Osteoblast (primary cell): ENCODE measurements around the gene AFF3. TPM values are rescaled to one million over a fixed set of nuclear protein-coding genes. Genes with fewer than 3 reads are reported as not detected.

Experiments
- DNase-seq: peaks from one replicate; pipeline ENCODE4 v3.0.0; 2011; ENCODE audit warnings: low spot score, mixed read lengths; ENCODE audit not compliant: insufficient read length; ENCODE audit errors: missing footprints
- H2AFZ ChIP-seq: 2 replicates; pipeline ENCODE4 v1.6.0; 2011; ENCODE audit warnings: mild to moderate bottlenecking, low read length
- H3K27ac ChIP-seq: 2 replicates; pipeline ENCODE4 v1.5.1; 2011; ENCODE audit warnings: mild to moderate bottlenecking, low read depth, low read length, moderate library complexity
- H3K27me3 ChIP-seq: 2 replicates; pipeline ENCODE4 v1.6.0; 2012; ENCODE audit warnings: mild to moderate bottlenecking, control low read depth, inconsistent platforms, low read length, moderate library complexity; ENCODE audit not compliant: insufficient read depth
- H3K36me3 ChIP-seq: 2 replicates; pipeline ENCODE4 v1.5.1; 2011; ENCODE audit warnings: mild to moderate bottlenecking, low read length, control low read depth, moderate library complexity; ENCODE audit not compliant: insufficient read depth
- H3K4me1 ChIP-seq: 2 replicates; pipeline ENCODE4 v1.5.1; 2011; ENCODE audit warnings: mild to moderate bottlenecking, low read length, control low read depth, moderate library complexity; ENCODE audit not compliant: insufficient read depth
- H3K4me2 ChIP-seq: 2 replicates; pipeline ENCODE4 v1.6.0; 2011; ENCODE audit warnings: mild to moderate bottlenecking, low read length; ENCODE audit not compliant: insufficient read depth
- H3K4me3 ChIP-seq: fragments of 200-600 bp; sonication (generic); 3 replicates; pipeline ENCODE4 v1.5.1; 2012; ENCODE audit warnings: mild to moderate bottlenecking, low read length, inconsistent platforms; ENCODE audit not compliant: insufficient read depth
- H3K79me2 ChIP-seq: 2 replicates; pipeline ENCODE4 v1.6.0; 2012; ENCODE audit warnings: mild to moderate bottlenecking, low read length, control low read depth, inconsistent platforms; ENCODE audit not compliant: insufficient read depth
- H3K9me3 ChIP-seq: 2 replicates; pipeline ENCODE4 v1.5.1; 2011; ENCODE audit warnings: low read depth, low read length, control low read depth
- H4K20me1 ChIP-seq: 2 replicates; pipeline ENCODE4 v1.6.0; 2012; ENCODE audit warnings: mild to moderate bottlenecking, low read length, control low read depth; ENCODE audit not compliant: insufficient read depth
- total RNA-seq: library from RNA; depleted of rRNA; stranded (reverse); fragments of >200 nt; gene quantifications from 2 replicates; pipeline ENCODE4 v1.2.3, GENCODE V29; 2012
- TF ChIP-seq, protein P1 (sequence below): IDR thresholded peaks from 2 replicates; pipeline ENCODE4 v1.5.1; 2011; ENCODE audit warnings: mild to moderate bottlenecking, low read depth, low read length, moderate library complexity; ENCODE audit errors: extremely low read depth

AFF3 gene
- total RNA-seq, 1 donor: 4.3 TPM

DNA sequence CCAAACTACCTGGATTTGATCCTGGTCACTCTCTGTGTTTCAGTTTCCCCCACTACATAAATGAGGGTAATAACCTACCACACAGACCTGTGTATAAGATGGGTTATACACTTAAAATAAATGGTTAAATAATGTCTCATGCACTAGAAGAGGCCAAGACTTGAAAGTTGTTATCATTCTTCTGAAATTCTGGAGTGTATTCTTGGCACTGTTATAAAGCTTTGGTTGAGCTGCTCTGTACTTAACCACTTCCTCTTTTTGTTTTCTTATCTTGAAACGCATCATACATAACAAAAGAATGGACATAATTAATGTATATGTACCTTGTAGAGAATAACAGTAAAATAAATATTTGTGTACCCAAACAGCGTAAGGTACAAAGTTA lies 281.0 kb downstream of the AFF3 start:
- DNase-seq: peak; percentile 41
- H3K27ac ChIP-seq: no peak overlapping the region

DNA sequence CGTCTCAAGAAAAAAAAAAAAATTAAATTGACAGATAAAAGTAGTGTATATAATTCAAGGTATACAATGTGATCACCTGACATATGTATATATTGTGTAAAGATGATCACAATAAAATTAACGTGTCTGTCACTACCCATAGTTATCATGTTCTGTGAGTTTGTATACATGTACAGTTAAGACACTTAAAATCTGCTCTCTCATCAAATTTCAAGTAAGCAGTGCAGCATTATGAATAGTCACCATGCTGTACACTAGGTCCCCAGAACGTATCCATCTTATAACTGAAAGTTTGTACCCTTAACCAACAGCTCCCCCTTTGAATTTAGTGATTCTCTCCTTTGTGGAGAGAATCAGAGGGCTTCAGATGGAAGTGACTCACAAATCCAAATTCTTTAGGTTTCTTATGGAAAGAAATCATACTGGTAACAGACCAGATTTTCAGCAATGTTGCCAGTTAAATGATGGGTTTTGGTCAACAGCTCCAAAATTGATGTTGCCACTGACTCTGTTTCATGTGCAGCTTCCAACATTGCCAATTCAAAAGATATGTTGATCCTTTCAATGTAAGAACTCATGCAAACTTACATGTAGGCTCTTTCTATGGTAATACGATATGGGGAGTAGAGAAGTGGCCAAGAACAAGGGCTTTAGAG lies 281.5 kb downstream of the AFF3 start:
- TF ChIP-seq, protein P1, sequence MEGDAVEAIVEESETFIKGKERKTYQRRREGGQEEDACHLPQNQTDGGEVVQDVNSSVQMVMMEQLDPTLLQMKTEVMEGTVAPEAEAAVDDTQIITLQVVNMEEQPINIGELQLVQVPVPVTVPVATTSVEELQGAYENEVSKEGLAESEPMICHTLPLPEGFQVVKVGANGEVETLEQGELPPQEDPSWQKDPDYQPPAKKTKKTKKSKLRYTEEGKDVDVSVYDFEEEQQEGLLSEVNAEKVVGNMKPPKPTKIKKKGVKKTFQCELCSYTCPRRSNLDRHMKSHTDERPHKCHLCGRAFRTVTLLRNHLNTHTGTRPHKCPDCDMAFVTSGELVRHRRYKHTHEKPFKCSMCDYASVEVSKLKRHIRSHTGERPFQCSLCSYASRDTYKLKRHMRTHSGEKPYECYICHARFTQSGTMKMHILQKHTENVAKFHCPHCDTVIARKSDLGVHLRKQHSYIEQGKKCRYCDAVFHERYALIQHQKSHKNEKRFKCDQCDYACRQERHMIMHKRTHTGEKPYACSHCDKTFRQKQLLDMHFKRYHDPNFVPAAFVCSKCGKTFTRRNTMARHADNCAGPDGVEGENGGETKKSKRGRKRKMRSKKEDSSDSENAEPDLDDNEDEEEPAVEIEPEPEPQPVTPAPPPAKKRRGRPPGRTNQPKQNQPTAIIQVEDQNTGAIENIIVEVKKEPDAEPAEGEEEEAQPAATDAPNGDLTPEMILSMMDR: no peak
- Histone ChIP-seq H3K4me1 (peaks cover 65% of the 10 kb centered on the region), H3K9me3 (no peaks in the 10 kb centered on the region), H3K27me3 (no peaks in the 10 kb centered on the region), H2AFZ (no peak overlapping the region), H4K20me1 (no peaks in the 10 kb centered on the region), H3K27ac (no peak overlapping the region), H3K79me2 (no peaks in the 10 kb centered on the region), H3K4me2 (peak overlapping the region; percentile 12), H3K4me3 (no peak overlapping the region), H3K36me3 (no peaks in the 10 kb centered on the region)
- no peak for DNase-seq

More for the DNA sequence above, 281.0 kb downstream of the AFF3 start:
- Histone ChIP-seq H3K79me2 (no peaks in the 10 kb centered on the region), H3K9me3 (no peaks in the 10 kb centered on the region), H3K36me3 (no peaks in the 10 kb centered on the region), H3K4me2 (peak overlapping the region; percentile 12), H2AFZ (no peak overlapping the region), H3K4me3 (no peak overlapping the region), H3K27me3 (no peaks in the 10 kb centered on the region), H3K4me1 (peaks cover 71% of the 10 kb centered on the region), H4K20me1 (no peaks in the 10 kb centered on the region)
- TF ChIP-seq, protein P1: no peak

DNA sequence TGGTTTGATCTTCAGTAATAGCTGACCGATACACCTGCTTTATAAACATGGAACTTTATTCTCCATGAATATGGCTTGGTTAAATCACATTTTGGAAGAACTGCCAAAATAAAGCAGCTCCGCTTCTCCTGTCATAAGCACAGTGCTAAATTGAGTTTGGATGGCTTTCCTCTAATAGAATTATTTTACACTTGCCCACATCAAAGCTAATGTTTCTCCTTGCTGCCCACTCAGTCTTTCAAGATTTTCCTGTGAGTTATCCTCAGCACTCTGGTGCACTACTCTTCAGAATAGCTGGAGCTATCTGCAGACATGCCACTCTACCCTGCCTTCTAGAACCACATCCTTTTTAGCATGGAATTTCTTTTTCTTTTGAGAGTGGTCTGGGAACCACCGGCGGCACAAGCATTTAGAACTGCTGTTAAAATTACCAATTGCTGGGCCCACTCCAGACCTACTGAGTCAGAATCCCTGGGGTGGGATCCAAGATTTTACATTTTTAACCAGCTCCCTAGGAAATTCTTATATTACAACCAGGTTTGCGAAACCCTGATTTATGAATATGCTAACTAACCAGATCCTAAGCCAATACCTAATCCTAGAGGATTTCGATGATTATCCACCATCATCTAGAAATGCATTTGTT lies 283.3 kb downstream of the AFF3 start:
- no peak for DNase-seq
- H3K36me3 ChIP-seq: no peaks in the 10 kb centered on the region
- H3K4me3 ChIP-seq: no peak overlapping the region
- H2AFZ ChIP-seq: no peak overlapping the region
- TF ChIP-seq, protein P1: no peak
- no peaks in the 10 kb centered on the region for H3K9me3 ChIP-seq
- H3K4me1 ChIP-seq: peaks cover 49% of the 10 kb centered on the region
- H3K27me3 ChIP-seq: no peaks in the 10 kb centered on the region
- H3K4me2 ChIP-seq: peak overlapping the region; percentile 30
- no peaks in the 10 kb centered on the region for H4K20me1 ChIP-seq
- no peak overlapping the region for H3K27ac ChIP-seq
- H3K79me2 ChIP-seq: no peaks in the 10 kb centered on the region

DNA sequence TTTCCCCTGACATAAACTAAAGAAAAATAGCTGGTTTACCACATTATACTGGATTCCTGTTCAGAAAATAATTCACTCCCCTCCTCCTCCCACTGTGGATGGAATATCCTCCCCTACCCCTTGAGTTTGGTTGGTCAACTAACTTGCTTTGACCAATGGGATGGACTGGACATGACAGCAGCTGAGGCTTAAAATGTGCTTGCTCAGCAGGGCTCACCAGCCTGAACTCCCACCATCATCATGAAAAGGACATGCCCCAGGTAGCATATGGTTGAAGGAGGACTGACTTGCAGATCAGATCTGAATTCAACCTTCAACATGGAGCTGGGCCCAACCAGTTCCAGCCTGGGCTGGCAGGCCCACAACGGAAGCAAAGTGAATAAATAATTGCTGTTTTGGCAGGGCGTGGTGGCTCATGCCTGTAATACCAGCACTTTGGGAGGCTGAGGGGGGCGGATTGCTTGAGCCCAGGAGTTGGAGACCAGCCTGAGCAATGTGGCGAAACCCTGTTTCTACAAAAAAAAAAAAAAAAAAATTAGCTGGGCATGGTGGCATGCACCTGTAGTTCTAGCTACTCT lies 284.4 kb downstream of the AFF3 start:
- no peaks in the 10 kb centered on the region for H4K20me1 ChIP-seq
- no peak for DNase-seq
- H3K27ac ChIP-seq: no peak overlapping the region

More for the DNA sequence above, 284.4 kb downstream of the AFF3 start:
- H2AFZ ChIP-seq: no peak overlapping the region
- no peak overlapping the region for H3K4me3 ChIP-seq
- H3K9me3 ChIP-seq: no peaks in the 10 kb centered on the region
- TF ChIP-seq, protein P1: no peak
- H3K79me2 ChIP-seq: no peaks in the 10 kb centered on the region
- H3K27me3 ChIP-seq: no peaks in the 10 kb centered on the region
- no peak overlapping the region for H3K4me2 ChIP-seq
- H3K4me1 ChIP-seq: peaks cover 38% of the 10 kb centered on the region
- H3K36me3 ChIP-seq: no peaks in the 10 kb centered on the region
